ENCODE results near the gene EHMT2.

The EHMT2 gene

GRCh38 chr6:31901953-31902643 lies 4.6 kb upstream of the EHMT2 start, which contains the start of gene ZBTB12 (continued):
- no peak for TF ChIP-seq ZNF362 (tag by site-specific recombination; IDR thresholded peaks at IDR 0.05)
- no peak for TF ChIP-seq ZNF549 (tag by site-specific recombination; IDR thresholded peaks at IDR 0.05)
- TF ChIP-seq ZNF416 (tag by site-specific recombination; IDR thresholded peaks at IDR 0.05), result no peak
- TF ChIP-seq GFI1B (tag by site-specific recombination; IDR thresholded peaks at IDR 0.05), result no peak
- no peak for TF ChIP-seq ZNF488 (tag by site-specific recombination; IDR thresholded peaks at IDR 0.05)
- TF ChIP-seq ZBTB1 (tag by site-specific recombination; IDR thresholded peaks at IDR 0.05), result no peak
- TF ChIP-seq ZNF548 (tag by site-specific recombination; IDR thresholded peaks at IDR 0.05), result no peak
- no peak for TF ChIP-seq ZNF785 (tag by site-specific recombination; IDR thresholded peaks at IDR 0.05)
- no peak for TF ChIP-seq ZNF350 (tag by site-specific recombination; IDR thresholded peaks at IDR 0.05)
- 0 out of 2 replicates have a peak, but pooled peaks have one; percentile 15 for TF ChIP-seq ZNF366 (tag by site-specific recombination; conservative IDR thresholded peaks at IDR 0.05)
- no peak for TF ChIP-seq ZBTB6 (tag by site-specific recombination; IDR thresholded peaks at IDR 0.05)
- no peak for TF ChIP-seq ZNF639 (tag by site-specific recombination; IDR thresholded peaks at IDR 0.05)
- TF ChIP-seq ZNF16 (tag by site-specific recombination; IDR thresholded peaks at IDR 0.05; ENCODE audit: low read depth), result no peak
- no peak for TF ChIP-seq AEBP2 (tag by site-specific recombination; IDR thresholded peaks at IDR 0.05; ENCODE audit: borderline replicate concordance)
- no peak for TF ChIP-seq ZNF747 (tag by site-specific recombination; IDR thresholded peaks at IDR 0.05)
- no peak for TF ChIP-seq ZNF707 (tag by site-specific recombination; IDR thresholded peaks at IDR 0.05)
- TF ChIP-seq ZNF571 (tag by site-specific recombination; IDR thresholded peaks at IDR 0.05), result no peak
- no peak for TF ChIP-seq ZNF266 (tag by site-specific recombination; IDR thresholded peaks at IDR 0.05; ENCODE audit: low read depth)
- TF ChIP-seq ZNF114 (tag by site-specific recombination; IDR thresholded peaks at IDR 0.05), result no peak
- peak; percentile 98 for TF ChIP-seq ZBTB10 (tag by site-specific recombination; IDR thresholded peaks at IDR 0.05)
- no peak for TF ChIP-seq ZNF837 (tag by site-specific recombination; IDR thresholded peaks at IDR 0.05)
- no peak for TF ChIP-seq ZNF140 (tag by site-specific recombination; IDR thresholded peaks at IDR 0.05)
- TF ChIP-seq TRIM28 (IDR thresholded peaks at IDR 0.05; ENCODE audit: borderline replicate concordance, low read length), result no peak
- no peak for TF ChIP-seq PRDM6 (tag by site-specific recombination; IDR thresholded peaks at IDR 0.05)
- no peak for TF ChIP-seq ZNF214 (tag by site-specific recombination; IDR thresholded peaks at IDR 0.05; ENCODE audit: borderline replicate concordance)
- peak; percentile 86; the same call in 1 of the 2 replicates for TF ChIP-seq ZNF561 (tag by site-specific recombination; IDR thresholded peaks at IDR 0.05; ENCODE audit: borderline replicate concordance)
- no peak for TF ChIP-seq BCL11B (tag by site-specific recombination; IDR thresholded peaks at IDR 0.05; ENCODE audit: low read depth)
